AG04449 (cell line): Measurements from ENCODE around the gene SCFD2.
"Not testable (repeated sequence)": the region's sequence is repeated elsewhere in the genome, so short reads cannot be mapped to it uniquely, and the experiment has no call there.

Source experiments
- CTCF ChIA-PET: fragments of 350-600 bp; formaldehyde crosslinking; extraction: SDS; loops from one replicate; lab custom pipeline; 2021; ENCODE audit warnings: antibody characterized with exemption; lab: Yijun Ruan, JAX
- POLR2A ChIA-PET: fragments of 400-600, 350-600 bp; formaldehyde crosslinking; extraction: SDS; loops from one replicate; lab custom pipeline; 2020; ENCODE audit warnings: antibody characterized with exemption, inconsistent platforms; lab: Yijun Ruan, JAX
- DNase-seq: peaks from one replicate; pipeline ENCODE4 v3.0.0-alpha.2; 2010; ENCODE audit warnings: low read depth, low spot score
- H3K4me3 ChIP-seq: 2 replicates; pipeline ENCODE4 v1.5.1; 2011; ENCODE audit warnings: low read depth, mild to moderate bottlenecking, control low read depth, low read length
- TF ChIP-seq, protein P1 (sequence below): IDR thresholded peaks from one replicate; pipeline ENCODE4 v1.5.1; 2011; ENCODE audit warnings: mild to moderate bottlenecking, moderate library complexity, low read length, control low read depth, inconsistent platforms; ENCODE audit not compliant: insufficient read depth; ENCODE audit errors: missing control alignments

Gene SCFD2

DNA sequence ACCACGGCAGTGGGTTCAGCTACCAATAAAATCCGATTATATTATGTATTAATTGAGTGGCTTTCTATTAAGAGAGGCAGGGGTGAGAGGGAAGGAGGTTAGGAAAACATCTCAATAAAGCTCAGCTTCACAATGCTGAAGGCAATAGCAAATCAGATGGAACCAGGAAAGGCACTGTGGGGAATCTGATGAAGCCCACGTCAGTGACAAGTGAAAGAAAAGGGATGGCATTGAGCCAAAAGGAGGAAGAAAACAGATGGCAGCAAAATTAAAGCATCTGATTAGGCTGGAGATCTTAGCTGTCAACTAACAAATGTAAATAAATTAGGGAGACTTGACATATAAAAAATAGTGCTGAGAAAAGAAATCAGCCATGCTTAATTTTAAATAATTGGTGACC is 322.8 kb downstream of the SCFD2 start:
- TF ChIP-seq, protein P1, sequence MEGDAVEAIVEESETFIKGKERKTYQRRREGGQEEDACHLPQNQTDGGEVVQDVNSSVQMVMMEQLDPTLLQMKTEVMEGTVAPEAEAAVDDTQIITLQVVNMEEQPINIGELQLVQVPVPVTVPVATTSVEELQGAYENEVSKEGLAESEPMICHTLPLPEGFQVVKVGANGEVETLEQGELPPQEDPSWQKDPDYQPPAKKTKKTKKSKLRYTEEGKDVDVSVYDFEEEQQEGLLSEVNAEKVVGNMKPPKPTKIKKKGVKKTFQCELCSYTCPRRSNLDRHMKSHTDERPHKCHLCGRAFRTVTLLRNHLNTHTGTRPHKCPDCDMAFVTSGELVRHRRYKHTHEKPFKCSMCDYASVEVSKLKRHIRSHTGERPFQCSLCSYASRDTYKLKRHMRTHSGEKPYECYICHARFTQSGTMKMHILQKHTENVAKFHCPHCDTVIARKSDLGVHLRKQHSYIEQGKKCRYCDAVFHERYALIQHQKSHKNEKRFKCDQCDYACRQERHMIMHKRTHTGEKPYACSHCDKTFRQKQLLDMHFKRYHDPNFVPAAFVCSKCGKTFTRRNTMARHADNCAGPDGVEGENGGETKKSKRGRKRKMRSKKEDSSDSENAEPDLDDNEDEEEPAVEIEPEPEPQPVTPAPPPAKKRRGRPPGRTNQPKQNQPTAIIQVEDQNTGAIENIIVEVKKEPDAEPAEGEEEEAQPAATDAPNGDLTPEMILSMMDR, result no peak
- H3K4me3 ChIP-seq, result no peak overlapping the region
- POLR2A ChIA-PET, result no interaction called here
- CTCF ChIA-PET, result interaction anchor here (1.0 kb wide), 1 partner anchor 11 kb away, joined by 3 read pairs; no protein-coding TSS in a partner anchor
- DNase-seq, result no peak

DNA sequence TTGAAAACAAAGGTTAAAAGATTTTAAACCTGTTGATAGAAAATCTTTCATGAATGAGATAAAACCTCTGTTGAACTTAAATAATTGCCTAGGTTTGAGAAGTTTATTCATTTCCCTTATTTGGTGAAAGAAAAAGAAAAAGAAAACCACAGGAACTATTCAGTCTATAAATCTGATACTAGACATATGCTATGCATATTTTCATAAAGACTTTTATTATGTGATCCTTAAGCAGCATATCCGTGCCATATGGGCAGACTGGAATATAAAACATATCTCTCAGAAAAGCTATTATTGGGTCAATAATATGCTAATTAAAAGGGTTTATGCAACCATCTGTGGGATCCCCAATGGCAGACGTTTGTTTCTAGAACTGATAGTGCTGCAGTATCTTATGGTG is 325.0 kb downstream of the SCFD2 start:
- no peak for DNase-seq
- TF ChIP-seq, protein P1, result no peak
- H3K4me3 ChIP-seq, result no peak overlapping the region
- ChIA-PET POLR2A (no interaction called here), CTCF (interaction anchor here (0.6 to 4.5 kb wide), 3 partner anchors 25 to 519 kb away, joined by 3 to 15 read pairs (median 4); no protein-coding TSS in a partner anchor)

DNA sequence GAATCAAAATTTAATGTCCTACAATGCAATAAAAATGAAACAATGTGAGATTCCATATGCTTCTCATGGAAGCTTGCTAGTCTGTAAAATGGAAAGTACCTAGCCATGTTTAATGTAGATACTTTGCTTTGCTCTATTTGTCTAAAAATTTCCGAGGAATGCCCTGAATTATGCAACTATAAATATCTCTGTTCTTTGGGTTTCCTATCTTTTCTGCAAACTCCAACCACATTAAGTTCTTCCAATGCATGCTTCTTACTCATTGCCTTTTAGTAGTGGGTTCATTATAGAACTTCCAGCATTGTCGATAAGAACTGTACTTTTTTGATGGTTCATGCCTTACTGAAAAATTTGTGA is 325.4 kb downstream of the SCFD2 start:
- POLR2A ChIA-PET, result no interaction called here
- TF ChIP-seq, protein P1, result no peak
- CTCF ChIA-PET, result interaction anchor here (1.8 to 4.5 kb wide), 2 partner anchors 25 to 156 kb away, joined by 4 to 15 read pairs; no protein-coding TSS in a partner anchor
- peak; percentile 36 for DNase-seq
- H3K4me3 ChIP-seq, result no peak overlapping the region

DNA sequence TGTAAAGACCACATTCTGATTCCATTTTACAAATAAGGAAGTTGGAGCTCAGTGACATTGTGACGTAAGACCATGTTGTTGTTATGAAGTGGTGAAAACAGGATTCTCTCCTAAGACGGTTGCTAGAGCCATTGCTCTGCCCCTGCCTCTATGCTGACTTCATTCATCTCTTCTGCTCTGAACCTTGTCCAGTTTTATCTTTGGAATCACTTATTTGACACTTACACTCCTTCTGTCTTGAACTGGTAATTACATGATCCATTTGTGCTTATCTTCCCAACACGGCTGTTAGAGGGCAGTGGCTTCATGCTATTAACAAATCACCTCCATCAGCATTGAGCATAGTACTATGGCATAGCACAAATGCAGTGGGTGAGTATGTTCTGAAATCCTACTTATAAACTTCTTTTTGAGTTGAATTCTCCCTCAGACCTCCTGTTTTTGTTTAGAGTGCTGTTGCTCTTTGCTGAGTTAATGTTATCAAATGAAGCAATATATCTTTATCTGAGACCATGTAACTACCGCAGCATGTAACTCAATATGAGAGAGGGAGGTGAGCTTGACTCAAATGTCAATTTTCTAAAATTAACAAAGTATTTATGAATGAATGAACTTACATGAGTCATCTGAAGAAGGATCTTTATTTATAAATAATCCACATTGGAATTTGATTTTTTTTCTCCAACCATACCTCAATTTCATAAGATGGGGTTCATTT is 326.0 kb downstream of the SCFD2 start:
- TF ChIP-seq, protein P1, result no peak
- DNase-seq, result no peak
- CTCF ChIA-PET, result interaction anchor here (1.8 to 4.5 kb wide), 2 partner anchors 24 to 156 kb away, joined by 4 to 15 read pairs; no protein-coding TSS in a partner anchor
- POLR2A ChIA-PET, result no interaction called here
- no peak overlapping the region for H3K4me3 ChIP-seq

DNA sequence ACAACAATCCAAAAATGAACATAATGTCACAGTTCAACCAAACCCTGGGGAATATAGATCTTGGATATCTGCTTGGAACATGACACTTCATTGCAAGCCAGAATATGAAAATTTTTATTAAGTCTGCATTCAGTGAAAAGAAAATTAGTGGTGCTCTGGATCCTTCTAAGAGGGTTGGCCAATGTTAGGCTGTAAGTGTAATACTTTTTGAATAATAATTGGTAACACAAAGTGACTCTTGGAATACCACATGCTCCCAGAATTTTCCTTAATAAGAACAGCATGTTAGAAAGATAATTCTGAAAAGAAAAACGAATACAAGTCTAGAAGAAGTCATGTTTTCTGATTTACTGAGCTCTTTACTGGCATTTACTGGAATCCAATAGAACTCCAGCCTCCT is 328.0 kb downstream of the SCFD2 start:
- POLR2A ChIA-PET, result no interaction called here
- DNase-seq, result no peak
- CTCF ChIA-PET, result no interaction called here
- H3K4me3 ChIP-seq, result no peak overlapping the region
- TF ChIP-seq, protein P1, result no peak

DNA sequence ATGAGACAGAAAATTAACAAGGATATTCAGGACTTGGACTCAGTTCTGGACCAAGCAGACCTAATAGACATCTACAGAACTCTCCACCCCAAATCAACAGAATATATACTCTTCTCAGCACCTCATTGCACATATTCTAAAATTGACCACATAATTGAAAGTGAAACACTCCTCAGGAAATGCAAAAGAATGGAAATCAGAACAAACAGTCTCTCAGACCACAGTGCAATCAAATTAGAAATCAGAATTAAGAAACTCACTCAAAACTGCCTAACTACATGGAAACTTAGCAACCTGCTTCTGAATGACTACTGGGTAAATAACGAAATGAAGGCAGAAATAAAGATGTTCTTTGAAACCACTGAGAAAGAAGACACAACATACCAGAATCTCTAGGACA is 333.0 kb downstream of the SCFD2 start:
- H3K4me3 ChIP-seq, DNase-seq, CTCF ChIA-PET, POLR2A ChIA-PET: not testable (repeated sequence)
